Loucy (cell line): Measurements from ENCODE around the gene DDX10.

ENCODE experiments used
- CTCF ChIP-seq: fragments of 200-600 bp; sonication (generic); conservative IDR thresholded peaks from 2 replicates; pipeline ENCODE4 v1.5.1; 2014; ENCODE audit warnings: mild to moderate bottlenecking, antibody characterized with exemption, low read length
- EZH2phosphoT487 ChIP-seq: fragments of 200-600 bp; IDR thresholded peaks from 2 replicates; pipeline ENCODE4 v1.6.1; 2018; ENCODE audit warnings: antibody characterized with exemption, mild to moderate bottlenecking, moderate library complexity, borderline replicate concordance

GRCh38 chr11:108639146-108639545, 25.7 kb upstream of the DDX10 start:
- no peak for TF ChIP-seq CTCF
- TF ChIP-seq EZH2phosphoT487 = no peak
